Measurements from ENCODE around the gene SYT8. TPM values are rescaled to one million over a fixed set of nuclear protein-coding genes. Genes with fewer than 3 reads are reported as not detected.

Gene SYT8
- polyA plus RNA-seq, 1 donor from 2014 or later = not detected

- no peak for TF ChIP-seq EP300 (conservative IDR thresholded peaks at IDR 0.05; ENCODE audit: poor library complexity, severe bottlenecking)
- TF ChIP-seq MXI1 (conservative IDR thresholded peaks at IDR 0.05; ENCODE audit: poor library complexity, severe bottlenecking) = no peak
- no peak for TF ChIP-seq SMC3 (conservative IDR thresholded peaks at IDR 0.05; ENCODE audit: poor library complexity)
- TF ChIP-seq POLR2AphosphoS5 (IDR thresholded peaks at IDR 0.05) = no peak
- TF ChIP-seq, protein P1, sequence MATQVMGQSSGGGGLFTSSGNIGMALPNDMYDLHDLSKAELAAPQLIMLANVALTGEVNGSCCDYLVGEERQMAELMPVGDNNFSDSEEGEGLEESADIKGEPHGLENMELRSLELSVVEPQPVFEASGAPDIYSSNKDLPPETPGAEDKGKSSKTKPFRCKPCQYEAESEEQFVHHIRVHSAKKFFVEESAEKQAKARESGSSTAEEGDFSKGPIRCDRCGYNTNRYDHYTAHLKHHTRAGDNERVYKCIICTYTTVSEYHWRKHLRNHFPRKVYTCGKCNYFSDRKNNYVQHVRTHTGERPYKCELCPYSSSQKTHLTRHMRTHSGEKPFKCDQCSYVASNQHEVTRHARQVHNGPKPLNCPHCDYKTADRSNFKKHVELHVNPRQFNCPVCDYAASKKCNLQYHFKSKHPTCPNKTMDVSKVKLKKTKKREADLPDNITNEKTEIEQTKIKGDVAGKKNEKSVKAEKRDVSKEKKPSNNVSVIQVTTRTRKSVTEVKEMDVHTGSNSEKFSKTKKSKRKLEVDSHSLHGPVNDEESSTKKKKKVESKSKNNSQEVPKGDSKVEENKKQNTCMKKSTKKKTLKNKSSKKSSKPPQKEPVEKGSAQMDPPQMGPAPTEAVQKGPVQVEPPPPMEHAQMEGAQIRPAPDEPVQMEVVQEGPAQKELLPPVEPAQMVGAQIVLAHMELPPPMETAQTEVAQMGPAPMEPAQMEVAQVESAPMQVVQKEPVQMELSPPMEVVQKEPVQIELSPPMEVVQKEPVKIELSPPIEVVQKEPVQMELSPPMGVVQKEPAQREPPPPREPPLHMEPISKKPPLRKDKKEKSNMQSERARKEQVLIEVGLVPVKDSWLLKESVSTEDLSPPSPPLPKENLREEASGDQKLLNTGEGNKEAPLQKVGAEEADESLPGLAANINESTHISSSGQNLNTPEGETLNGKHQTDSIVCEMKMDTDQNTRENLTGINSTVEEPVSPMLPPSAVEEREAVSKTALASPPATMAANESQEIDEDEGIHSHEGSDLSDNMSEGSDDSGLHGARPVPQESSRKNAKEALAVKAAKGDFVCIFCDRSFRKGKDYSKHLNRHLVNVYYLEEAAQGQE (IDR thresholded peaks at IDR 0.05; ENCODE audit: borderline replicate concordance) = no peak
- TF ChIP-seq RAD21 (conservative IDR thresholded peaks at IDR 0.05) = no peak
- no peak for TF ChIP-seq CTCF (IDR thresholded peaks at IDR 0.05; ENCODE audit: poor library complexity, severe bottlenecking)
- TF ChIP-seq TAF1 (IDR thresholded peaks at IDR 0.05; ENCODE audit: low read depth) = no peak
- TF ChIP-seq EZH2 (IDR thresholded peaks at IDR 0.05; ENCODE audit: borderline replicate concordance, insufficient read depth, low read length, poor library complexity, severe bottlenecking) = no peak
- H3K4me2 ChIP-seq (ENCODE audit: low read length) = no peak overlapping the region
- H3K36me3 ChIP-seq (ENCODE audit: insufficient read depth, low read length) = no peaks in the 10 kb centered on the region
- no peak overlapping the region for H3K4me3 ChIP-seq (ENCODE audit: low read length)
- no peak overlapping the region for H2AFZ ChIP-seq (ENCODE audit: low read depth, low read length)
- H3K79me2 ChIP-seq (replicated peaks; ENCODE audit: insufficient read depth, low read length) = no peaks in the 10 kb centered on the region
- no peaks in the 10 kb centered on the region for H3K9me2 ChIP-seq (ENCODE audit: insufficient read depth, low read length)
- H3K9ac ChIP-seq (ENCODE audit: low read length) = no peak overlapping the region
- H3F3A ChIP-seq (ENCODE audit: insufficient read depth, low read length, poor library complexity, severe bottlenecking) = no peaks in the 10 kb centered on the region
- no peak overlapping the region for H3K27ac ChIP-seq (ENCODE audit: low read length)
- H3K27me3 ChIP-seq (ENCODE audit: insufficient read depth, low read depth, low read length) = no peaks in the 10 kb centered on the region
- H3K9me3 ChIP-seq (ENCODE audit: low read length) = no peaks in the 10 kb centered on the region
- no peaks in the 10 kb centered on the region for H4K20me1 ChIP-seq (ENCODE audit: insufficient read depth)
Observed at GRCh38 chr11:1840780-1841480, 6.1 kb downstream of the SYT8 start.

DNA sequence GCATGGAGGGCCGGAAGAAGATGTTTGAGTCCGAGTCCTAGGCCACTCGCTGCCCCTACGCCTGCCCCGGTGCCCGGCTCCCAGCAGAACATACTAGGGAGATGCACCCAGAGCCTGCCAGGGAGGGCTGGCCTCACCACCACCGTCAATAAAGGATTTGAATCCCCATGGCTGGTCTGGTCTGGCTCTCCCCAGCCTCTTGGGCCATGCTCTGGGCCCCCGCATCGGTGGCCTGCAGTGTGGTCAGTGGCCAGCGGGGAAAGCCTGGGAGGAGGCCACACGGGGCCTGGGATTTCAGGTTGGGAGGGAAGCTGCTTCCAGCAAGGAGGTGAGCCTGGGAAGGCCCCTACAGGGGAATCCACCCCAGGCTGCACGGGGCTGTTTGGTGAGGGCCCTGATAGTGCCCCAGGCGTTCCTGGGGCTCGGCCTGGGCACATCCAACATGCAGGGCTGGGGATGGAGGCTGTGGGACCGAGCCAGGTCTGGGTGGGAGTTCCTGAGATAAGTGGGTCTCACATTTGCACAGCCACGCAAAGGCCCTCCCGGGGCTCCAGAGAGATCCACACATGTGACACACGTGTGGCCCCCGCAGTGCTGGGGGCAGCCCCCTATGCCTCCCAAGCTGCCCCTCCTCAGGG, 6.8 kb downstream of the SYT8 start:
- H3K79me2 ChIP-seq (replicated peaks; ENCODE audit: insufficient read depth, low read length) = no peaks in the 10 kb centered on the region
- H3K27ac ChIP-seq (ENCODE audit: low read length) = no peak overlapping the region
- H3K4me3 ChIP-seq (ENCODE audit: low read length) = no peak overlapping the region
- no peaks in the 10 kb centered on the region for H4K20me1 ChIP-seq (ENCODE audit: insufficient read depth)
- H3K9ac ChIP-seq (ENCODE audit: low read length) = no peak overlapping the region
- TF ChIP-seq CTCF (IDR thresholded peaks at IDR 0.05; ENCODE audit: poor library complexity, severe bottlenecking) (no peak), TAF1 (IDR thresholded peaks at IDR 0.05; ENCODE audit: low read depth) (no peak), EZH2 (IDR thresholded peaks at IDR 0.05; ENCODE audit: borderline replicate concordance, insufficient read depth, low read length, poor library complexity, severe bottlenecking) (no peak), RAD21 (conservative IDR thresholded peaks at IDR 0.05) (no peak), POLR2AphosphoS5 (IDR thresholded peaks at IDR 0.05) (no peak), SMC3 (conservative IDR thresholded peaks at IDR 0.05; ENCODE audit: poor library complexity) (no peak), MXI1 (conservative IDR thresholded peaks at IDR 0.05; ENCODE audit: poor library complexity, severe bottlenecking) (no peak), EP300 (conservative IDR thresholded peaks at IDR 0.05; ENCODE audit: poor library complexity, severe bottlenecking) (no peak)
- TF ChIP-seq, protein P1 (IDR thresholded peaks at IDR 0.05; ENCODE audit: borderline replicate concordance) = no peak
- no peaks in the 10 kb centered on the region for H3K36me3 ChIP-seq (ENCODE audit: insufficient read depth, low read length)
- H3F3A ChIP-seq (ENCODE audit: insufficient read depth, low read length, poor library complexity, severe bottlenecking) = no peaks in the 10 kb centered on the region
- no peaks in the 10 kb centered on the region for H3K9me3 ChIP-seq (ENCODE audit: low read length)
- no peaks in the 10 kb centered on the region for H3K27me3 ChIP-seq (ENCODE audit: insufficient read depth, low read depth, low read length)
- no peaks in the 10 kb centered on the region for H3K9me2 ChIP-seq (ENCODE audit: insufficient read depth, low read length)
- no peak overlapping the region for H3K4me2 ChIP-seq (ENCODE audit: low read length)
- H2AFZ ChIP-seq (ENCODE audit: low read depth, low read length) = no peak overlapping the region

Measured in neural cell (in vitro differentiated cells).